Endothelial cell (in vitro differentiated cells): ENCODE data around the gene DCAF4L1. TPM values are rescaled to one million over a fixed set of nuclear protein-coding genes. Genes with fewer than 3 reads are reported as not detected.

ENCODE experiments used
- DNase-seq: peaks from one replicate; pipeline ENCODE4 v3.0.0; 2021; ENCODE audit warnings: low spot score
- H3K27ac Mint-ChIP-seq: one replicate; pipeline ENCODE4 v1.8.0; 2021; ENCODE audit warnings: mixed read lengths, inconsistent platforms; ENCODE audit not compliant: unreplicated experiment
- H3K27me3 Mint-ChIP-seq: one replicate; pipeline ENCODE4 v1.8.0; 2021; ENCODE audit warnings: mild to moderate bottlenecking, moderate library complexity, mixed read lengths, inconsistent platforms; ENCODE audit not compliant: unreplicated experiment
- H3K36me3 Mint-ChIP-seq: one replicate; pipeline ENCODE4 v1.8.0; 2021; ENCODE audit warnings: mild to moderate bottlenecking, low read depth, mixed read lengths, inconsistent platforms; ENCODE audit not compliant: unreplicated experiment
- H3K4me1 Mint-ChIP-seq: one replicate; pipeline ENCODE4 v1.8.0; 2021; ENCODE audit warnings: mild to moderate bottlenecking, mixed read lengths, inconsistent platforms; ENCODE audit not compliant: unreplicated experiment
- H3K4me3 Mint-ChIP-seq: one replicate; pipeline ENCODE4 v1.8.0; 2021; ENCODE audit warnings: mild to moderate bottlenecking, mixed read lengths, inconsistent platforms; ENCODE audit not compliant: unreplicated experiment
- H3K9me3 Mint-ChIP-seq: one replicate; pipeline ENCODE4 v1.8.0; 2021; ENCODE audit warnings: mixed read lengths, inconsistent platforms; ENCODE audit not compliant: unreplicated experiment
- CTCF ChIP-seq: fragments of 200-600 bp; sonication (generic); IDR thresholded peaks from one replicate; pipeline ENCODE4 v1.5.0; 2021; ENCODE audit warnings: antibody characterized with exemption; ENCODE audit not compliant: unreplicated experiment
- total RNA-seq: library from RNA; stranded (reverse); fragmentation: NEBNext Ultra II Directional; extraction: Animal tissue kit (Norgen Biotek cat#: 25700); gene quantifications from one replicate; pipeline ENCODE4 v1.2.1, GENCODE V29; 2021; ENCODE audit not compliant: unreplicated experiment

DCAF4L1 gene
- total RNA-seq, 1 donor from 2014 or later: 0.44 TPM

GRCh38 chr4:41999321-41999720 is 17.8 kb downstream of the DCAF4L1 start:
- no peak for TF ChIP-seq CTCF
- Mint-ChIP-seq H3K27ac (no peak overlapping the region), H3K4me3 (no peak overlapping the region), H3K36me3 (no peaks in the 10 kb centered on the region), H3K27me3 (no peaks in the 10 kb centered on the region), H3K9me3 (no peaks in the 10 kb centered on the region), H3K4me1 (no peaks in the 10 kb centered on the region)
- no peak for DNase-seq

GRCh38 chr4:42008011-42008786 is 26.6 kb downstream of the DCAF4L1 start:
- peaks cover 3% of the 10 kb centered on the region for H3K4me1 Mint-ChIP-seq
- DNase-seq: no peak
- H3K27ac Mint-ChIP-seq: no peak overlapping the region

DNA sequence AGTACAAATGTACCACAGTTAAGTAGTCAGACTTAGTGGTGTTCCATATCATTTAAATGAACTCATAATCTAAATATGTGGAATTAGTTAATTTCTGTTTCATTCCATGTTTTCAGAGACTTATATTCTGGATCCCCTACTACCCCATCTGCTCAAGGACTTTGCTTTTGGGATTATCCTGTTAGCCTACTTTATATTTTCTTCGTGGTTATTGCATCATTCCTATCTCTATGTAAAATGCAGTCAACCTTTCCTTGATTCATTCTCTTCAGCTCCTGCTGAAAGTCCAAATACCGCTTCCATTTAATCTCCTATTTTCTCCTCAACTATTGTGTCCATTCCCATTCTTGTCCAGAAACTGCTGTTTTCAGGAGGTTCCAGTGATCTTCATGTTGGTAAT is 33.9 kb downstream of the DCAF4L1 start:
- Mint-ChIP-seq H3K9me3 (no peaks in the 10 kb centered on the region), H3K4me3 (no peak overlapping the region), H3K4me1 (peaks cover 3% of the 10 kb centered on the region), H3K27me3 (peaks cover 3% of the 10 kb centered on the region), H3K36me3 (no peaks in the 10 kb centered on the region), H3K27ac (no peak overlapping the region)
- DNase-seq: no peak
- TF ChIP-seq CTCF: no peak

More at GRCh38 chr4:42008011-42008786, 26.6 kb downstream of the DCAF4L1 start:
- no peaks in the 10 kb centered on the region for H3K9me3 Mint-ChIP-seq
- H3K4me3 Mint-ChIP-seq: no peak overlapping the region
- peaks cover 8% of the 10 kb centered on the region for H3K36me3 Mint-ChIP-seq
- no peaks in the 10 kb centered on the region for H3K27me3 Mint-ChIP-seq
- no peak for TF ChIP-seq CTCF

GRCh38 chr4:42018451-42018850 is 36.9 kb downstream of the DCAF4L1 start:
- Mint-ChIP-seq H3K27ac (no peak overlapping the region), H3K36me3 (peaks cover 5% of the 10 kb centered on the region), H3K9me3 (no peaks in the 10 kb centered on the region), H3K4me3 (no peak overlapping the region), H3K4me1 (no peaks in the 10 kb centered on the region), H3K27me3 (peaks cover 3% of the 10 kb centered on the region)
- no peak for DNase-seq
- no peak for TF ChIP-seq CTCF

Other genes with a start within 250 kb of the DCAF4L1 start
- not detected for gene PHOX2B, start 233.0 kb upstream of the DCAF4L1 start, total RNA-seq
- gene TMEM33, start 46.3 kb upstream of the DCAF4L1 start, total RNA-seq: 59.6 TPM
- gene SLC30A9, start 8.8 kb downstream of the DCAF4L1 start, total RNA-seq: 53.6 TPM
- 16.3 TPM for gene BEND4, start 170.9 kb downstream of the DCAF4L1 start, total RNA-seq